HG03439 (cell line): ENCODE data around the gene PHKB.

Experiments used
- ATAC-seq: cut with Tn5 transposase; IDR thresholded peaks from one replicate; pipeline ENCODE4 v1.9.1; 2021; ENCODE audit warnings: mild to moderate bottlenecking, moderate library complexity; ENCODE audit not compliant: unreplicated experiment

Gene PHKB

GRCh38 chr16:47724115-47724785, 263.1 kb downstream of the PHKB start:
- ATAC-seq: no peak

DNA sequence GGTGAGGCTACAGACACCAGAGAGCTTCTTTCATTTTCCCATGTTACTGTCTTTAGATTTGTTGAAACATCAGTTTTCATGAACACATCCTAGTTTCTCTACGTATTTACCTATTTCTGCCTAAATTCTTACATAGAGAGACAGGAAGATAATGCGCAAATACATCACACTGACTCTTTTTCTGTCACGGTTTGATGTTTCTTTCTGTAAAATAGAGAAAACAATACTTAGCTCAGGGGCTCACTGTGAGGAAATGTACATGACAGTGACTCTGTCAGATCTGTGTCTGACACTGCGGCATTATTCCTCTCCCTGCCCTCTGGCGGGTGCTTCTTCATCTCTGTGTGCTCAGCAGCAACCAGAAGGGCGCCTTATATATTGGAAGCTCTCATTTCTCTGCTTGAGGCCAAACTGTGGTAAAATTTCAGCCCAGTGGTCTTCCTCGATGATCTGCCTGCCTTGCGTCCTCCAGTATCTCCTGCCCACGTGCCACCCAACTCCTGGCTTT, 264.1 kb downstream of the PHKB start:
- ATAC-seq: no peak

DNA sequence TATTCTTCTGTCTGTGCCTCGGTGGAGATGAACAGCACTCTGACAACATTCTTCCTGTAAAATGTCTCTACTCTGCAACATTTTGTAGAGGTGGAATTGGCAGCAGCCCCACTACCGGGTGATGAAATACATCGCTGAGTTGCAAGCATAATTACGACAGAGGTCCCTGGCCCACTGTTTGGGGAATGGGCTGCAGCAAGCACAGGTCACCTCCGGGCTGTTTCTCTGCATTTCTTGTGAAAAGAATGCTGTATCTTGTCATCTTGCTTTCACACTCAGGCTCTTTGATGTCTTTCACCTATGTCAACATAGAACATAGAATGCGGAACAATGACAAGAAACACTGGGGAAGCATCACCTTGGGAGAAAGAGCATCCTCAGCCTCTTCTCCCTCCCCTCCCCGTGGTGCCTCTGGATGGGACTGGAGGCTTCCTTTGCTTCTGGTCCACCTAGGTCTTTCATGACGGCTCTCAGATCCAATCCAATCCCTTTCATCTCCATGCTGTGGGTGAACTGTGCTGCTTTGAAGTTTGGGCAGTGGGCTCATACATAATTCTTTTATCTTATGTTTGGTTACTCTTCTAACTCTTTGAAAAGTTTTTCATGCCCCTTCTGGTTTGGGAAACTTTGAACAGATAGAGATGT, 265.0 kb downstream of the PHKB start:
- ATAC-seq: no peak

GRCh38 chr16:47727131-47727530, 266.0 kb downstream of the PHKB start:
- ATAC-seq: no peak

DNA sequence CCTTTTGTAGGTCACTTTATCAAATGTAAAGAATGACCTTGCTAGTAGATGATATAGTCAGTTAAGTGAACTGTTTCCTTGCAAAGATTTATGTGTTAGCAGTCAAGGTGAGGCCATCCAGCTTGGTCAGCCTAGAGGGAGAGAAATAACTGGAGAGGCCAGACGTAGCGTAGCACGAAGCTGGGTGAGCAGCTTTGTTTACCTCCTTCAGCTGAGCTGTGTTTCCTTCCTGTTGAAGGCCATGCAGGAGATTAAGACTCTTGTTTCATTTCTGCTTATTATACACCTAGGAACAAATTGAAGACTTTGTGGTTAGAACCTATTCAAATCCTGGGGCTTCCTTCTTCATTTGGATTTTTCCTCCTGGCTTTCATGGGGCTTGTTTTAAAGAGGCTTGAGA, 267.1 kb downstream of the PHKB start:
- no peak for ATAC-seq

DNA sequence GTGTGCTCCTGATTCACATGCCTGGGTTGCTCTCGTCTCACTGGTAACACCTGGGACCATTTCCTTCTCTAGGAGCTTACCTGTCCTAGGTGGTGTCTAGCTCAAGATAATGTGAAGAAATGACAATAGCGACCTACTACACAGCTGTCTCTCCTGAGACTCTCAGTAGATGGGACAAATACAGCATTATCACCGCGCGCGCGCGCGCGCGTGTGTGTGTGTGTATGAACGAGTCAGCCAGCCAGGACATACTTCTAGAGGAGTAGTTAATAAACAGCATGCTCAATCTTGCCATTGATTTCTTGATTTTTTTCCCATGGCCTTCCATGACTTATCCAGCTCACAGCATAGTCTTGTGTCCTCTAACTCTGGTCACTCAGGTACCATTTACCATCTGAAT, 268.6 kb downstream of the PHKB start:
- no peak for ATAC-seq

- ATAC-seq: no peak
These were observed 270.1 kb downstream of the PHKB start for GRCh38 chr16:47731252-47731651.

GRCh38 chr16:47732122-47732521, 271.0 kb downstream of the PHKB start:
- ATAC-seq: no peak

- no peak for ATAC-seq
These were observed 271.5 kb downstream of the PHKB start for GRCh38 chr16:47732523-47733111.

DNA sequence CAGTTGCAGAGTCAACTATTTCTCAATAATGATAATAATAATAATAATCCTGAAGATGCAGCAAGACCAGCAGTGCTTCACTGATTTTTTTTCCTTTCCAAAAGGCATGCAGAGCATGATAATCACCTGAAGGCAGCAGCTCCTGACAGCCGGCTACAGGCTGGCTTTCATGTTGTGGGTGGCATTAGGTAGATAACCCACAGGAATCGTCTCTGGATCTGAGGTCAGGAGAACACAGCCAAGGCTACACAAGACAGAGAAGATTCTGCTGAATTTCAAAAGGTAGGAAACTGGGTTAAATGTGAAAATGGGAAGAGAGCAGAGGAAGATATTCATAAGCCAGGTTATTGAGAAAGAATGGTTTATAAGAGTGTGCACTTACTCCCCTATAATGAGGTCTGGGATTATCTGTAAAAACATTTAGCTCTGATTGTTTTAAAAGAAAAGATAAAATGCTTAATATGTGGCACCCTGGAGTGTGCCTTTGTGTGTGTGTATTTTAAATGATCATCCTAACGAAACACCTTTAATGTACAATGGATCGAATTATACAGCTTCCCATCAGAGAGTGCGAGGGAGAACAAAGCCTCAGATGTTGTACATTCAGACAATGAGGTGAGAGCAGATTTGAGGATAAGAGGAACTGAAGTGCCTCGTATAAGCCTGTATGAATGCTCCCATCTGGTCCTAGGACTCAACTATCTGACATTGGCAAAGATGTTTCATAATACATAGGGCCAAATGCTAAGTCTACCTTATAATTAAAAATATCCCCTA, 273.1 kb downstream of the PHKB start:
- ATAC-seq: no peak

- no peak for ATAC-seq
These were observed 274.0 kb downstream of the PHKB start for GRCh38 chr16:47734987-47735594.

GRCh38 chr16:47750371-47750770, 289.2 kb downstream of the PHKB start:
- ATAC-seq: no peak
